Adrenal gland (tissue), 5 donors: Measurements from ENCODE around the gene RNF214.

ENCODE experiments used
- POLR2A ChIP-seq, 2 donors: fragments of 450-650 bp; IDR thresholded peaks; one replicate each; pipeline ENCODE4 v1.6.1; 2017; ENCODE audit warnings: antibody characterized with exemption in 2 of 2, mild to moderate bottlenecking in 2 of 2, moderate library complexity in 1 of 2
- TF ChIP-seq, protein P1 (sequence below), 6 experiments: fragments of 450-650 bp in 4 of 6; fragments of 200-600 bp in 2 of 6; sonication (generic) in 1 of 6; IDR thresholded peaks; 1 replicate in 5 of 6; 2 replicates in 1 of 6; pipeline versions ENCODE4 v1.5.1 to v1.8.0; 2016 to 2021; ENCODE audit warnings: antibody characterized with exemption in 6 of 6, mild to moderate bottlenecking in 2 of 6, moderate library complexity in 1 of 6
- donor health status: DM: no; HTN: no; CAD: no.

DNA sequence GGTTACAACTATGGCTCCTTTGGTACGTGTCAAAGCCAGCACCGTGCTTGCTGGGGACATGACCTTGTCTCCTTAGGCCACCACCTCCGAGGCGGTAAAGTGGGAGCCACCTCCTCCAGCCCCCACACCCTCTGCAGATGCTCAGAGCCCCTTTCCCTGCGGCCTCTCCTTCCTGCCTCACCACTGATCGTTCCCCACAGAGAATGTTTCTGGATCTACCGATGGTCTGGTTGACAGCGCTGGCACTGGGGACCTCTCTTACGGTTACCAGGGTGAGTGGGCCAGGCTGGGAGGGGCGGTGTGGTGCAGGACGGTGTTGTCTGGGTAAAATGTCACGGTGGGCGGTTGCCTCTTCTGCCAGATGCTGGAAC is 45.1 kb upstream of the RNF214 start:
- TF ChIP-seq, protein P1, sequence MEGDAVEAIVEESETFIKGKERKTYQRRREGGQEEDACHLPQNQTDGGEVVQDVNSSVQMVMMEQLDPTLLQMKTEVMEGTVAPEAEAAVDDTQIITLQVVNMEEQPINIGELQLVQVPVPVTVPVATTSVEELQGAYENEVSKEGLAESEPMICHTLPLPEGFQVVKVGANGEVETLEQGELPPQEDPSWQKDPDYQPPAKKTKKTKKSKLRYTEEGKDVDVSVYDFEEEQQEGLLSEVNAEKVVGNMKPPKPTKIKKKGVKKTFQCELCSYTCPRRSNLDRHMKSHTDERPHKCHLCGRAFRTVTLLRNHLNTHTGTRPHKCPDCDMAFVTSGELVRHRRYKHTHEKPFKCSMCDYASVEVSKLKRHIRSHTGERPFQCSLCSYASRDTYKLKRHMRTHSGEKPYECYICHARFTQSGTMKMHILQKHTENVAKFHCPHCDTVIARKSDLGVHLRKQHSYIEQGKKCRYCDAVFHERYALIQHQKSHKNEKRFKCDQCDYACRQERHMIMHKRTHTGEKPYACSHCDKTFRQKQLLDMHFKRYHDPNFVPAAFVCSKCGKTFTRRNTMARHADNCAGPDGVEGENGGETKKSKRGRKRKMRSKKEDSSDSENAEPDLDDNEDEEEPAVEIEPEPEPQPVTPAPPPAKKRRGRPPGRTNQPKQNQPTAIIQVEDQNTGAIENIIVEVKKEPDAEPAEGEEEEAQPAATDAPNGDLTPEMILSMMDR (IDR thresholded peaks at IDR 0.05), result no peak
- TF ChIP-seq POLR2A (IDR thresholded peaks at IDR 0.05), result no peak
